Activated CD8-positive, alpha-beta memory T cell treated with anti-CD3 and anti-CD28 coated beads, Interleukin-2, amount 50 U/mL, for 24 hours (primary cell): ENCODE measurements around the gene UNC119.
"Not testable (repeated sequence)": the region's sequence is repeated elsewhere in the genome, so short reads cannot be mapped to it uniquely, and the experiment has no call there.

Experiments used
- DNase-seq: peaks from one replicate; pipeline ENCODE4 v3.0.0-alpha.2; 2020; ENCODE audit errors: extremely low read depth

UNC119 gene

DNA sequence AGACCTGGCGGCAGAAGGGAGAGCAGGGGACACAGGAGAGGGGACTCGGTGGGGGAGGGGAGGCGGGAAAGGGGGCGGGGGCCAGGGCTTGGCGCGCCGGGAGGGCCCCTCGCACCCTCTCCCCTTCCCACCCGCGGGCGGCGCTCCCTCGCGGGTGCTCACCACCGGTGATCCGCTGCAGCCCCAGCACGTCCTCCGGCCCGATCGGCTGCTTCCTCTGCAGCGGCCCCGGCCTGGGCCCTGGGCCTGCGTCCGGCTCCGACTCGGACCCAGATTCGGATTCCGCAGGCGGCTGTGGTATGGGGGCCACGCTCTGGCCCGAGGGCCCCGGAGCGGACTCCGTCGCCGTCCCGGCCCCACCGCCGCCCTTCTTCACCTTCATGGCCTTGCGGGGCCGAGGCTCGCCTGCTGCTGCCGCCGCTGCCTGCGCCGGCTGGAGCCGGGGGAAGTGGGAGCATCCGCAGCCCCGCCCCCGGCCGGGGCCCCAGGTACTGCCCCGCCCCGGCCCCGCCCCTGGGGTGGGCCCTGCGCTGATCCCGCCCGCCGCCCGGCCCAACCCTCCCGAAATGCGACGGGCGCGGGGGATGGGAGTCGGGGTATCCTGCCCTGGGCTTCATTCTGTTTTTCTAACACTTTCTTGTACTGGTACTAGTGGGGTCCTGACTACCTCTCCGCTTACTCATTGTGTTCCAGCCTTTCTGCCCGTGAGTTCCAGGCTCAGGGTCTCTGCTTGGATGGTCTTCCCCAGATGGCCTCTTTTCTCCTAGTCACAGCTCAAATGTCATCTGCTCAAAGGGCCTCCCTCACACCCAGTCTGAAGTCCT, at the start of gene UNC119:
TSS of gene UNC119 (minus strand) at position 449 of the 824 bp plus-strand sequence. CDS start at position 382, 67 bp downstream.
- peak; percentile 19 for DNase-seq

DNA sequence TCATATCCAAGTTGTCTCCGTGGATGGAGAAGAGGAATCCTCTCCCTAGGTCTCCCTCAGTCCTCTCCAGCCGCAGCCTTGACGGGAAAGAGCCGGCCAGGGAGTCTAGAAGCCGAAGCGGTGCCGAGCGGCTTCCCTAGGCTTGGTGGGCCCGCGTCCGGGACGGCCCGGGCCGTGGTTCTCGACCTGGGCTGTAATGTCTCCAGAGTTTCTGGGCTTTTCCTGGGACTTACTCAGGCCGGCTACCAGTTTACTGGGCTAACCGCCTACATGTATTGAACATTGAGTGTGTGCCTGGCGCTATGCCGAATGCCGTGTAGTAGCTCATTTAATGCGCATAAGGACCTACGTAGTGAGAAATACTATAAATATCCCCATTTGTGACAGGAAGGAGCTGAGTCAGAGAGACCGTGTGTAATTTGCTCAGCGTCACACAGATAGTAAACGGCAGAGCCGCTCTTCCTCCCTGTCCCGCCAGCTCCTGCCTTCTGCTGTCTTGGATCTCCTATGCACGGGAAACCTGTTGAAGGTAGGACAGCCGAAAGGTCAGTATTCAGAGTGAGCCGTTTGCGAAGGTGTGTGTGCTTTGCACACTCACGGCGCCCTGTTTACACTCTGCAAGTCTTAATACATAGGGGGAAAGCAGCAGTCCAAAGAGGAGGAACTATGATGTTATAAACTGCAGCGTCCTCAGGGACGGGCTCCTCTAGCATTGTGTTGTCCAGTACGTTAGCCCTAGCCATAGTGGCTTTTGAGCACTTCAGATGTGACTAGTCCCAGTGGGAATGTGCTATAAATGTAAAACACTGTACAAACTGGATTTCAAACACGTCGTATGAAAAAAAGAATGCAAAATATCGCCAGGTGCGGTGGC, 47.1 kb upstream of the UNC119 start:
- no peak for DNase-seq

DNA sequence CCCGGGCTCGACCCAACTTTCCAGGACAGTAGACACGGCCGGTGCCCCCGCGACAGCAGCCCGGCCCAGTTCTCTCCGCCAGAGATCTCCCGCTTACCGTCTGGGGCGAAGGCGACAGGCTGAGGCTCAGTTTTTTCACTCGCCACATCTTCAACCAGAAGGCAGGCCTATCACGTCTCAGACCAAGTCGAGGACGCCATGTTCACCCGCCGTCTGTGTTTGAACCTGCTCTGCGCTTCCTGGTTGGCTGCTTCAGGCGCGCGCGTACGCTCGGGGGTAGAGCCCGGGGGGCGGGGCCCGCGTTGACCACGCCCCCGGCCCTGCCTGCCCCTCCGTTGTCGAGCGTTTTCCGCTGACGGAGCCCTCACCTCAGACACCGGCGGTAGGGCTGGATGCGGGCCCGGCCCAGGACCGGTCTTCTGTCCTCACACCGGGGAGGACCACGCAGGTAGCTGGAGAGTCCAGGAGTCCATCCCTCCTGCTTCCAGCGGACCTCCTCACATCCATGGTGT, 46.4 kb upstream of the UNC119 start, which contains the start of gene SPAG5:
TSS of gene SPAG5 (minus strand) at position 227 of the 512 bp plus-strand sequence. CDS start at position 148, 79 bp downstream.
- DNase-seq, result peak; percentile 79

DNA sequence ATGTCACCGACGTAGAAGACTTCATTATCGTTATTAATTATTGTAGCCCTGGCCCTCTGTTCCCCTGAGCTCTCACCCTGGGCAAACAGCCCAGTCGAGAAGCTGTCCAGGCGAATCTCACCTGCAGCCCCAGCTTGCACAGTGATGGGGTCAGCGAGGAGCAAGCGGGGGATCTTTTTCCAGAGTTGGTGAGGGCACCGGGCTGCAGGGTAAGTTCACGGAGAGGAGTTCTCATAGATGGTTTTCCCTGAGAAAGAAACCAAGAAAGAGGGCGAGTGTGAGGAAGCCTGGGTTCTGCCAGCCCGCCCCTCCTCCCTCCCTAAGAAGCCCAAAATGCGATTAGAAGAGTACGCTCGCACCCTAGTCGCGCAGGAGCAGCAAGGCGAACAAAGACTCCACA, 46.0 kb upstream of the UNC119 start:
- DNase-seq, result no peak

- no peak for DNase-seq
These were observed 45.4 kb upstream of the UNC119 start for GRCh38 chr17:28597606-28598383.

- no peak for DNase-seq
These were observed 39.8 kb upstream of the UNC119 start for GRCh38 chr17:28592260-28592659.

DNA sequence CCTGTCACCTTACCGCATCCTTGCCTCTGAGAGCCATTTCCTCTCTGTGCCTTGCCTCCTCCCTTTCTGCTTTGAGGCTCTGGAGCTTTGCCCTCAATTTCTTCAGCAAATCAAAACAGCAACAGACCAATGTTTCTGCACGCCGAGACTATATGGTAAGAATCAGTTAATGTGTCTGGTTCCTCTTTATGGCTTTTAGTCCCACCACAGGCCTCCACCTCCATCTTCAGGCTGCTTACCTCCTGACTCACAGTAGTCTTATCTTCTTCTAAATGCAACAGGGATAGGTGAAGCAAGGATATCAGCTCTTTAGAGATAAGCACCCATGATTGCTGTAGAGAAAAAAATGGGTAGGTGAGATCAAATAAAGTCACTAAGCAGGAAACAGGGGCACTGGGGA, 33.4 kb upstream of the UNC119 start:
- DNase-seq, result no peak

- DNase-seq, result no peak
These were observed 32.0 kb upstream of the UNC119 start for GRCh38 chr17:28584434-28584833.

DNA sequence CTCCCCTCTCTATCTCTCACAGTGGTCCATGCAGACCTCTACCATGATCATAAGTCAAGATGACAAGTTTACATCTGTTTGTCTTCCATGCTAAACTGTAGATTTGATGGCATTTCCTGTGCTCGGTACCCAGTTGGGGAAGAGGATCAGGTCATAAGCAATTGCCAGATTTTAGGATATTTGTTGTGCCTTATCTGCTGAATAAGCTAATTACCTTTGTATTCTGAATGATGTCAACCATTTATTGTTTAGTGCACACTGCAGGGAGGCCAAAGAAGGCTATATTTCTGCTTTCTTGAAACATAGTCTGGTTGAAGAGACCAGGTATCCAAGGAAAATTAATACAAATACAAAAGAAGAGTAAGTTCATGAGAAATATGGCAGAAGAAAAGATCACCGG, 30.1 kb upstream of the UNC119 start:
- DNase-seq, result no peak

DNA sequence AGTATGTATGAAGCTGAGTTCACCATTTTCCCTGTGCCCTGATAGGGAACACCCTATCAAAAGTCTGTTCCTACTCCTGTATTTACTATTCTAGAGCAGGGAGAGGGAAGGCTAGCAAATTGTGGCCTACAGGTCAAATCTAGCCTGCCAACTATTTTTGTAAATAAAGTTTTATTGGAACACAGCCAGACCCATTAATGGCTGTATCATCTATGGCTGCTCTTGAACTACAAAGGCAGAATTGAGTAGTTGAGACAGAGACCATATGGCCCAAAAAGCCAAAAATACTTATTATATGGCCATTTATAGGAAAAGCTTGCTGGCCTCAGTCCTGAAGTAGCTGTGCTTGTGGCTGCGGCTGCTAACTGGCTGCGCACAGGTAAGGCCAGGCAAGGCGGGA, 28.5 kb upstream of the UNC119 start:
- DNase-seq, result no peak

DNA sequence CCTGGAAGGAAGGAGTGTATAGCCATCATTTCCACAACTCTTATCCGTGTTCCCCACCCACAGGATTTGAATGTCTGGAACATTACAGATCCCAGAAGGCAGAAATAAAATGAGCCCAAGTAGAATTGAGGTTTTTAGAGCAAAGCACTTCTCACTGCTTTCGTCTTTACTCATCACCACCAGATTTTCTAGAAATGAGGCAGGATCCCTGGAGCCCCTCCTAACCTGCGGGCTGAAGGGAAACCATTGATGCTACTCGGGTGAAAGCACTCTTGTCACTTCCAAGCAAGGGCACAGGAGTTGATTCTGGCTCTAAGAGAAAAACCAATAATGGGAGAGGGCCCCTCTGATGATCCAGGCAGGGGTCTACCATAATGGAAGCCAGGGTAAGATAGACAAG, 27.1 kb upstream of the UNC119 start:
- no peak for DNase-seq

DNA sequence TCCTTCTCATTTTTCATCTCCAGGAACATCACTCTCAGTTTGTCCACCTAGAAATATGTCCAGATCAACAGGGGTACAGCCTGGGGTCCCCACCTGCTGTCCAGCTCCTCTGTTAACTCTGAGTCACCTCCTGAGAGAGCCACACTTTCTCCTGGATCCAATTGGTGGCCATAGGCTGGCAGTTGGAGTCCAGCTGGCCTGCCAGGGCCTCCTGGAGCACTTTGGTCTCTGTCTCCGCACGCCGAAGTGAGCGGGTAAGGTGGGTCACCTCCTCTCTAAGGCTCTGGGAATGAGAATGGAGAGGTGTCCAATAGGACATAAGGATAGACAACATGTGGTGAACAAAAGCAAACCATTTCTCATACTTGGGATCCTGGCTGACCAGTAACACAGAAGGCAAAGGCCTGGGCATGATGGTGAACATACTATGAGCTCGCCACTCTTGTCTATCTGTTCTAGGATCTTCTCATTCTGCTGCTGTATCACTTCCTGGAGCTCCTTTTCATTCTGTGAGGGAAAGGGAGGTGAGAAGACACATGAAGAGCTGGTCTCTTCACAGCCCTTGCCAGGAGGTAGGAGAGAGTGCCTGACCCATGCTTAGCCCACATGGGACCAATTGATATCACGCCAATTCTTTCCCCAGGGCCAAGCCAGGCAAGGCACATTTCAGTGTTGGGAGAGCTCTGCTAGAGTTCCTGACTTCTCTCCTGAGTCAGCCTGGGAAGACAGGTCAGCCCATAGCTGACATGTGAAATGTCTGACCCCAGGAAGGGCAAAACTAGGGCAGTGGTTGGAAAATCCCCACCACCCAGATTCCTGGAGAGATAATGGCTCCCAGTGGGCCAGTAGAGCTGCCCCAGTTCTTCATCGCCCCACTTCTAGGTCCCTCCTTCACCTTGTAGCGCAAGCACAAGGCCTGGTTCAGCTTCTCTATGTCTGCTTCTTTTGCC, 26.1 kb upstream of the UNC119 start:
- DNase-seq, result no peak

DNA sequence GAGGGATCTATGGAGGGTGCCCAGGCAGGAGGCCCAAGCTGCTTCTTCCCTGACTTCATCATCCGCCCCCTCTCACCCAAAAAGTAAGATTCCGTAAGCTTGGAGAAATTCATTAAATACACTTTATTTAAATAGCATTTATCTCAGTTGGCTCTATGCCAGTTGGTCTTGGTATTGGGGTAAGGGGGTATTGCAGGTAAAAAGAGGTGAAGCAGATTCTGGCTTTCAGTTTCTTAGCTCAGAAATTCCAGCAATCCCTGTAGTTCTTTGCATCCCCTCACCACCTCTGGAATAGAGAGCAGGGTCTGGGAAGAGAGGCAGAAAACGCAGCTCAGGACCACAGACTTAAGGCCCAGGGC, 25.0 kb upstream of the UNC119 start:
- DNase-seq, result no peak

- peak; percentile 85 for DNase-seq
These were observed 24.5 kb upstream of the UNC119 start, which contains the start of gene ALDOC for GRCh38 chr17:28576758-28577465. TSS of gene ALDOC (minus strand) at chr17:28576895. CDS start at chr17:28575532, 1,363 bp downstream.

DNA sequence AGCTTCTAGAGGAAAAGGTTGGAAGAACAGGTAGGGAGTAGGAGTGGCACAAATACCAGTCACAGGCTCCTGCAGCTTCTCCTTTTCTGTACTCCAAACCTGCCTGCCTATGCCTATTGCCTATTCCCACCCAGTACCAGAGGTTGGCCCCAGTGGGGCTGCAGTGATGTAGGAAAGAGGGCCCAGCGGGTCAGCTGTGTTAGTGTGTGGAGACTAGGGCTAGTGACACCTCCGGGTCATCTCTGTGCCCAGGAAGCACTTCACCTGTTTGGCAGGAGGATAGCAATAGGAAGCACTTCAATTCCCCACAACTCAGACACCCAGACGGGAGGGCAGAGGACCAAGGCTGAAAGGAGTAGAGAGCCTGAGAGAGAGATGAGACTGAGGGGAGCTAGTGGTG, 23.6 kb upstream of the UNC119 start:
- not testable (repeated sequence) for DNase-seq

DNA sequence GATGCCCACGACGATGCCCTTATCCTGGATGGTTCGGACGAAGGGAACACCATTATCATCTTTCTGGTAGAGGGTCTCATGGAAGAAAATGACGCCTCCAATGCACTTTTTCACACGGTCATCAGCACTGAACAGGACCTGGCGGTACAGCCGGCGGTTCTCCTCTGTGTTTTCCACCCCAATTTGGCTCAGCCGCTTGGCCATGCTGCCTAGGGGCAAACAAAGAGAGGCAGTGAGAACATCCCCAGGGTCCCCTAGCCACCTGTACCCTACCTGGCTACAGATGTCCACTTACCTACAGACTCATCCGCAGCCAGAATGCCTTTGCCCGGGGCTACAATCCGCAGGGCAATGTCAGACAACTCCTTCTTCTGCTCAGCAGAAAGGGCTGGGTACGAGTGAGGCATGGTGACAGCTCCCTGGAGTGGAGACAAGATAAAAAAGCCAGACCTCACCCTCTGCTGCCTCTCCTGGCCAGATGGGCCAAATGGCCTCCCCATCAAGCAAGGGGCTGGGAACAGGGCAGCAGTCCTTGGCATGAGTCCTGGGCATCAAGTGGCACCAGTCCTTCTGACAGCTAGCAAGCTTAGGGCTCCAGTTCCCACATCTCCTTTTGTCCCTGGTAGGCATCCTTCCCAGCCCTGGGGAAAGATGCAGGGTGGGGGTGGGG, 22.8 kb upstream of the UNC119 start:
- DNase-seq, result no peak

DNA sequence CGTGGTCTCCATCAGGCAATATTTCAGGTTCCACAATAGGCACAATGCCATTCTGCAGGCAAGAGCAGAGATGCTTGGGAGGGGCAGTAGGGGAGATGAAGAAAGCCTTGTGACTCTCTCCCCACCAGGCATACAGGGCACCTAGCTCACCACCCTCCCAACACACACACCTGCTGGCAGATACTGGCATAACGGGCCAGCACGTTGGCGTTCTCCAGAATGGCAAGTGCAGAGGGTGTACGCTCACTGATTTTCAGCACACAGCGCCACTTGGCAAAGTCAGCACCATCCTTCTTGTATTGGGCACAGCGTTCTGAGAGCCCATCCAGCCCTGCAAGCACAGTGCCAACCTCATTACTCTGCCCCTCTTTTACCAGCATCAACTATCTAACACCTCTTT, 22.1 kb upstream of the UNC119 start:
- no peak for DNase-seq

GRCh38 chr17:28573966-28574480, 21.6 kb upstream of the UNC119 start:
- no peak for DNase-seq

DNA sequence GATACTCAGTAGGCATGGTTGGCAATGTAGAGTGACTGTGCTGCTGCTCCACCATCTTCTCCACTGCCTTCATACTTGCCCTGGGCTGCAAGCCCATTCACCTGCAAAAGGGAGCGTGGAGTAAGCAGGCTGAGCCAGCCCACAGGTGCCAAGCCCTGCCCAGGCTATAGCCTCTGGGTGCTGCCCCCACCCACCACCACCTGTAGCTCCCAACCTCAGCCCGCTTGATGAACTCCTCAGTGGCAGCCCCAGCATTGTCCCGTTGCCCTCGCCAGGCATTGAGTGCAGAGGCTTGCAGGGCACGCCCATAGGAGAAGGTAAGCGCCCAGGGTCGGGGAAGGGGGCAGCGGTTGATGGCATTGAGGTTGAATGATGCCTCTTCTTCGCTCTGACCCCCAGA, 21.1 kb upstream of the UNC119 start:
- no peak for DNase-seq
